Measurements from ENCODE around the gene OR10C1.

OR10C1 gene

DNA sequence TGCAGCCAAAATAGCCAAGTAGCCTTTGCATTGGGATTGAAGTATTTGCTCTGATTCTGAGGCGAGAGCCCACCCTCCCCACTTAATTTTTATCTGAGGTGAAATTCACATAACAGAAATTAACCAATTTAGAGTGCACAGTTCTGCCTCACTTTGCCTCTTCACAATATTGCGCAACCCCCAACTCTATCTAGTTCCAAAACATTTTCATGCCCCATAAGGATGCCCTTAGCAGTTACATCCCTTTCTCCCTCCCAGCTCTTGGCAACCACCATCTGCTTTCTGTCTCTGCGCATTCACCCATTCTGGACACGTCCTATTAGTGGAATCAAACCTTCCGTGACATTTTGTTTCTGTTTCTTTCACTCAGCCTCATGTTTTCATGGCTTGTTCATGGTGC is 39.6 kb downstream of the OR10C1 start:
- DNase-seq = no peak

- no peak for DNase-seq
Observed at GRCh38 chr6:29479560-29479959, 40.5 kb downstream of the OR10C1 start.

DNA sequence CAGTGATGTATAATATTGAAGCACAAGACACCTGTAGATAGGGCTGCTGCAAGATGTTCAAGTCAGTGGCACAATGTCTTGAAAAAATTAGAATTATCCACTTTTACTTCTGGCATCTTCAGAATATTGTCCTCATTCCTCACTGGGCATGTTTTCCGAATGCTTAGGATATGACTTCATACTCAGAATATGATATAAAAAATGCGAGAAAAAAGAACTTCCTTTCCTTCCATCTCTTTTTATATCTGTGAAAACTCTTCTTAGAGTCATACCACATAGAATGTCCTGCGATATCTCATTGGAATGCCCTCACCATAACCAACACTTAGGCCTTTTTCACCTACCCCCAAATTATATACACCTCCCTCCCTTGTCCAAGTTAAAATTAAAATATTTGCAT is 44.1 kb downstream of the OR10C1 start:
- DNase-seq = no peak

DNA sequence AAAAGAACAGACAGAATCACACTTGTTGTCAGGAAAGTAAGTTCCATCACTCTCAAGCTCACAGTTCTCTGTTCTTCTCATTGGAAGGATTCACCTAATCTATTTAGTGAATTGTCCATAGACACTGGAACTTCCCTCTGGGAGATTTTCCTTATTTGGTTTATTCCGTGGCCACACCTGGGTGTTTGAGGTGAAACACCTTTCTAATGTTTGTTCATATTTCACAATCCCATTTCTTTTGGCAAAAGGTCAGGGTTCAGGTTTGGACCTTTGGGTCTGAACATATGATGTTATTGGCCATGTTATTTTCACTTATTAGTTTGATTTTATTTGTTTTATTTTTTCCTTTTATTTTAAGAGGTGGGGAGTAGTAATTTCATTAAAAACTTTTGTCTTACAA is 44.6 kb downstream of the OR10C1 start:
- no peak for DNase-seq

DNA sequence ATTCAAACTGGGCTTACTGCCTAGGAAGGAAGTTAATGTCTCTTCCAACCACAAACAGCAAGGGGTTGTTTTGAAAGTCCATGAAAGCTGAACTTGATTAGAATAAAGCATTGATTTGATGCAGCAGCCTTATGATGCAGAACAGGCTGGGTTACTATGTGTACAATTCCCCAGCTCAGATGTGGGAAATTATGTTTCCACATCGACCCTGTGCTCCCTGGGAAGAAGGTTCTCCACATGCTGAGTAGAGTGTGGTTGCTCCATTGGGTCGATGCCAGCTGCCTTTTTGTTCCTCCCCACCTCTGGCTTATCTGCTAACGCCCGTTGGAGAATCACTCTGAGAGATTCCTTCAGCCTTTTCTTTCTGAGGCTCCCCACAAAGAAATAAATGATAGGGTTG is 47.5 kb downstream of the OR10C1 start:
- DNase-seq = no peak

- DNase-seq = no peak
Observed at GRCh38 chr6:29487131-29487530, 48.0 kb downstream of the OR10C1 start.

- DNase-seq = no peak
Observed at GRCh38 chr6:29487660-29488059, 48.6 kb downstream of the OR10C1 start, which contains the start of gene MAS1L. Gene MAS1L, minus strand, starts transcription at chr6:29487956. Its CDS starts 54 bp downstream, at chr6:29487902.

- DNase-seq = no peak
Observed at GRCh38 chr6:29488874-29489273, 49.8 kb downstream of the OR10C1 start.

- DNase-seq = no peak
Observed at GRCh38 chr6:29489286-29489685, 50.2 kb downstream of the OR10C1 start.

GRCh38 chr6:29490055-29490454 is 50.9 kb downstream of the OR10C1 start:
- no peak for DNase-seq

GRCh38 chr6:29490552-29490951 is 51.4 kb downstream of the OR10C1 start:
- no peak for DNase-seq
